Cardiac fibroblast (primary cell): ENCODE measurements around the gene FOXI1.
"Not testable (repeated sequence)": the region's sequence is repeated elsewhere in the genome, so short reads cannot be mapped to it uniquely, and the experiment has no call there.

Experiments
- DNase-seq, 2 donors: peaks; one replicate each; pipeline versions ENCODE4 v3.0.0 to v3.0.0-alpha.2; 2010; ENCODE audit warnings: low read depth in 2 of 2
- H3K4me3 ChIP-seq, 2 donors: replicated peaks in 1 of 2; 1 replicate in 1 of 2; 2 replicates in 1 of 2; pipeline ENCODE4 v1.5.1; 2011; ENCODE audit warnings: low read depth in 2 of 2, low read length in 2 of 2, mild to moderate bottlenecking in 2 of 2, moderate library complexity in 1 of 2
- TF ChIP-seq, protein P1 (sequence below): IDR thresholded peaks from one replicate; pipeline ENCODE4 v1.5.1; 2011; ENCODE audit warnings: low read depth, mild to moderate bottlenecking, low read length, inconsistent platforms

FOXI1 gene

DNA sequence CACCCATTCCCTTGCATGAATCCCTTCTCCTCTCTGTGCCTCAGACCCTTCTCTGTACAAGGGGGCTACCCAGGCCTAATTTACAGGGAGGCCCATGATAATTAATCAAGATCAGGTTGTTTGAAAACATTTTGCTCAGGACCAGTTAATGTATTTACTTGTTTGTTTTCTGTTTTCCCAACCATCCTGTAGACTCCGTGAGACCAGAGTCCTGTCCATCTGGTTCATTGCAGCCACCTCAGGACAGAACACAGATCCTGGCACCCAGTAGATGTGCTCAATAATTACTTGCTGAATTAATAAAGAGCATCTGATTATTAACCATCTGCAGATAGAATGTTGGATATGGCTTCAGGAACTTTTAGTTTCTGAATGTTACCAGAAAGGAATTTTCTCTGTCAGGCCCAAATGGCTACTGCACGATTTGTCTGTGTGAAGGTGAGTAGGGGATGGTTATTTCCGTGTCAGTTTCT is 27.3 kb downstream of the FOXI1 start:
- TF ChIP-seq, protein P1, sequence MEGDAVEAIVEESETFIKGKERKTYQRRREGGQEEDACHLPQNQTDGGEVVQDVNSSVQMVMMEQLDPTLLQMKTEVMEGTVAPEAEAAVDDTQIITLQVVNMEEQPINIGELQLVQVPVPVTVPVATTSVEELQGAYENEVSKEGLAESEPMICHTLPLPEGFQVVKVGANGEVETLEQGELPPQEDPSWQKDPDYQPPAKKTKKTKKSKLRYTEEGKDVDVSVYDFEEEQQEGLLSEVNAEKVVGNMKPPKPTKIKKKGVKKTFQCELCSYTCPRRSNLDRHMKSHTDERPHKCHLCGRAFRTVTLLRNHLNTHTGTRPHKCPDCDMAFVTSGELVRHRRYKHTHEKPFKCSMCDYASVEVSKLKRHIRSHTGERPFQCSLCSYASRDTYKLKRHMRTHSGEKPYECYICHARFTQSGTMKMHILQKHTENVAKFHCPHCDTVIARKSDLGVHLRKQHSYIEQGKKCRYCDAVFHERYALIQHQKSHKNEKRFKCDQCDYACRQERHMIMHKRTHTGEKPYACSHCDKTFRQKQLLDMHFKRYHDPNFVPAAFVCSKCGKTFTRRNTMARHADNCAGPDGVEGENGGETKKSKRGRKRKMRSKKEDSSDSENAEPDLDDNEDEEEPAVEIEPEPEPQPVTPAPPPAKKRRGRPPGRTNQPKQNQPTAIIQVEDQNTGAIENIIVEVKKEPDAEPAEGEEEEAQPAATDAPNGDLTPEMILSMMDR, result no peak
- DNase-seq, result no peak
- no peak overlapping the region for H3K4me3 ChIP-seq

DNA sequence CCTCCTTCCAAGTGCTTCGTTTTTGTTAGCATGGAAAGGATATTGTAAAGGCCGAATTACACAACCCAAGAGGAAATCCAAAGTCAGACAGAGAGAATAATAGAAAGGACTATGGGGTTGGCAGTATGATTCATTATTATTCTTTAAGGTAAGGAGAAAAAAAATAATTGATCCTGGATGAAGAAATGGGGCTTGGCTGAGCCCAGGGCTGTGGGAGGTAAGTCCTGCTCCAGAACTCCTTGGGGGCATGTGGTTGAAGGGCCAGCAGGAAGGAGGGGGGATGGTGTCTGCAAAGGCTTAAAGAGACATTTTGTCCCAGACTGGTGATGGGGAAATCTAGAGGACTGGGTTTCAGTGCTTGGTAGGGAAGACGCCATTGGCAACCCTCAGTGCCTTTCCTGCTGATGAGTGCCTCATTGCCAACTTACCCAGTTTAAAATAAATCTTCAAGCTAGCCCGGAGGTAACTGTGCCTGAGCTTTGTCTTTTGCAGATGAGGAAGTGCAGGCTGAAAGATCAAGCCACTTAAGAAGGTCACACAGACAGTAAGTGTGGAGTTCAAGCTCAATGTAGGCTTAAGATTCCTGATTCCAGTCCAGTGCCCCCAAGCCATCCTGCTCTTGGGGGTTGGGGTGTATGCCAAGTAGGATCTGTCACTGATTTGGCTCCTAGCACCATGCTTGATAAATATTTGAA is 30.2 kb downstream of the FOXI1 start:
- peak; percentile 18 to 63 for DNase-seq
- no peak overlapping the region for H3K4me3 ChIP-seq
- TF ChIP-seq, protein P1, result no peak

DNA sequence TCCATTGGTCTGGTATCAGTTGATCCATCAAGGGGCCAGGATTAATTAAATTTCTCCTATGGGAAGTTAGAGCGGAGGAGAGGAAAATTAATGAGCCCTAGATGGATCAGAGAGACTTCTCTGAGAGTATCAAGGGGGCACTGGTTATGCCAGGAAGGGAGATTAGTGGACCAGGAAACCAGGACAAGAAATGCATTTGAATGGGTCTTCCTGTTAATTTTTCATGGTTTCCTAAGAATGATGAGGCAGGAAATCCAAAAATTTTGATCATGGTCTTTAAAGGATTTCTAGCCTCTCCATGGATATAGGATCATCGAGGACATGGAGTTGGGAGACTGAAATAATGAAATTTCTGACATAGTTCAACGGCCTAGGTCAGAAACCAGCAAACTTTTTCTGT is 30.8 kb downstream of the FOXI1 start:
- no peak for DNase-seq
- H3K4me3 ChIP-seq, result no peak overlapping the region
- TF ChIP-seq, protein P1, result no peak

DNA sequence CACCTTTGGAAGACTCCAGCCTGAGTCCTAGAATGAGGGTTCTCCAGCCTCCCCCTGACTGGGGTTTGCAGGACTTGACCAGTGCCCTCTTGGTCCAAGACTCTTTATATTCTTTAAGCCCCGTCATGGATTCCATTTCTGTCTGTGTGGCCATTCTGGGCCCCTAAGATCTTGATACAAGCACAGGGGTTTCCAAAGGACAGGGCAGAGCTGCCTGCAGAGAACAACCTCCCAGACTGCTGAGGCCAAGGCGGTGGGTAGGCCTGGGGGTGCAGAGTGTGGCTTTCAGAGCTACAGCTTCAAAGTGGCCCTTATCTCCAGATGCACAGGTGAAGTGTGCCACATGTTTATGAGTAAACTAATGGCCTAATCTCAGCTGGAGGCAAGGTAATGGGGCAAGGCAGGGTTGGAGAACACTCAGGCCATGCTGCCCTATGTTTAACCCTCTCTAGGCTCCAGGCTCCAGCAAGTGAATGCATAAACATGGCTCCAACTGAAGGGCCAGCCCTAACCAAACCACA is 32.1 kb downstream of the FOXI1 start:
- TF ChIP-seq, protein P1, result no peak

DNA sequence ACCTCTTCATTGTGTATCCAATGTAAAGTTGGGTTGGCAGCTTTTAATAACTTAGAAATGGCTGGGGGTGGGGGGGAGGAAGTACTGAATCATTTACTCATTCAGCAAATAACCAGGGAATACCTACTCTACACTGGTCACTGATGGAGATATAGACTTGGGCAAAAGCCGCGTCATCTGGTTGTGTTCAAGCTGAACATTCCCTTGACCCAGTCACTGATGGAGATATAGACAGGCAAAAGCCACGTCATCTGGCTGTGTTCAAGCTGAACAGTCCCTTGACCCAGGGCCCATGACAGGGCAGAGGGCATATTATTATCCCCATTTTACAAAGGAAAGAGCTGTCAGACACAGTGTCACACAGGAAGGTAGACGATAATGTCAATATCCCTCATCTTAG is 32.6 kb downstream of the FOXI1 start:
- TF ChIP-seq, protein P1, result no peak
- no peak overlapping the region for H3K4me3 ChIP-seq
- DNase-seq, result no peak

More for the DNA sequence above, 32.1 kb downstream of the FOXI1 start:
- H3K4me3 ChIP-seq, result no peak overlapping the region
- no peak for DNase-seq

DNA sequence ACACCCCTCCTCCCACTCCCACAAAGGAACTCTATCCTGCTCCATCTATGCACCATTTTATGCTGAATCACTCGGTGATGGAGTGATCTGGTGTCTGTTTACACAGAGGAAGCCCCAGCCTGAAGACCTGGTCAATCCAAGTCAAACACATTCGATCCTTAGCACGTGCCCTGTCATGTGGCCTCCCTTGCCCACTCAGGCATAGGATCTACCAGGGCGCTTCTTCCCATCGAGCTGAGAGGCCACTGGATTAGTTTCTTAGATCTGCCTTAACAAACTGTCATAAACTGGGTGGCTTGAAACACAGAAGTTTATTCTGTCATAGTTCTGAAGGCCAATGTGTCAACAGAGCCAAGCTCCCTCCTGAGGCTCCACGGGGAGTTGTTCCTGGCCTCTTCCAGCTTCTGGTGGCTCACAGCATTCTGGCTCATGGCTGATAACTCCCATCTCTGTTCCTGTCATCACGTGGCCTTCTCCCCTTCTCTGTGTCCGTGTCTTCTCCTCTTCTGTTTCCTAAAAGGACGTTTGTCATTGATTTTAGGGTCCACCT is 34.2 kb downstream of the FOXI1 start:
- no peak overlapping the region for H3K4me3 ChIP-seq
- TF ChIP-seq, protein P1, result no peak
- DNase-seq, result no peak

DNA sequence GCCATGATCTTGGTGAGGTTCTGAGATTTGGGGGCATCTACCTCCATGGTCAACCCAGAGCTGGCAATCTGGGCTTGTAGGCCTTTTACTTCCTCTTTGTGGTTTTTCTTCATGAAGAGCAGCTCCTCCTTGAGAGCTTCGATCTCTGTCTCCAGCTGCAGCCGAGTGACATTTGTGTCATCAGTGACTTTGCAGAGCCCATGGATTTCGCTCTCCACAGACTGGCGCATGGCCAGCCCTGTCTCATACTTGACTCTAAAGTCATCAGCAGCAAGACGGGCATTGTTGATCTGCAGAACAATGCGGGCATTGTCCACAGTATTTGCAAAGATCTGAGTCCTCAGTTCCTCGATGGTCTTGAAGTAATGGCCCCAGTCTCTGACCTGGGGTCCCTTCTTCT is 35.5 kb downstream of the FOXI1 start:
- not testable (repeated sequence) for H3K4me3 ChIP-seq, DNase-seq
